Measurements from ENCODE around the gene DNAH8.

Gene DNAH8

GRCh38 chr6:39056681-39057080 lies 341.6 kb downstream of the DNAH8 start:
- DNase-seq: no peak

DNA sequence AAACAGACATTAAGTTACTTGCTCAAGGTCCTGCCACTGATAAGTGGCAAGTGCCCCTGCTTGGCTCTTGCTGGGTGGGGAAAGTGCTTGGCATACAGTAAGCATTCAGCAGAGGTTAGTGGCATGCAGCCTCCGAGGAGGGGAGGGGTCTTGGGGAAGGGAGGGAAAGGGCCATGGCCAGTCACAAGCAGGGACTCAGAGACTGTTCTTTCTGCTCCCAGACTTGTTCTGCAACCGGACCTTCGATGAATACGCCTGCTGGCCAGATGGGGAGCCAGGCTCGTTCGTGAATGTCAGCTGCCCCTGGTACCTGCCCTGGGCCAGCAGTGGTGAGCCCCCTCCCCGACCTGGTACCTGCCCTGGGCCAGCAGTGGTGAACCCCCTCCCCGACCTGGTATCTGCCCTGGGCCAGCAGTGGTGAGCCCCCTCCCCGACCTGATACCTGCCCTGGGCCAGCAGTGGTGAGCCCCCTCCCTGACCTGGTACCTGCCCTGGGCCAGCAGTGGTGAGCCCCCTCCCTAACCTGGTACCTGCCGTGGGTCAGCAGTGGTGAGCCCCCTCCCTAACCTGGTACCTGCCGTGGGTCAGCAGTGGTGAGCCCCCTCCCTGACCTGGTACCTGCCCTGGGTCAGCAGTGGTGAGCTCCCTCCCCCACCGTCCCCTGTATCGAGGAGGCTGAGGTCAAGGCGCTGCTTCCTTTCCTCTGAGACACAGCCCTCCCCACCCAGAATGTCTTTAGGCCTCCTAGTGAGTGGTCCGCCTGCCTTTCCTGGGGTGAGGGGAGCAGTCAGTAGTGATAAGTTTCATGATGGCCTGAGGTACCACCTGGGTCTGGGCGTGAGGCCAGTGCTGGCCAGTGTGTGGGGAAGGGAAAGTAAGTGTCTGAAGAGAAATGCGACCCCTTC lies 342.4 kb downstream of the DNAH8 start:
- DNase-seq: no peak

- DNase-seq: no peak
Observed at GRCh38 chr6:39058471-39059147, 343.5 kb downstream of the DNAH8 start.

DNA sequence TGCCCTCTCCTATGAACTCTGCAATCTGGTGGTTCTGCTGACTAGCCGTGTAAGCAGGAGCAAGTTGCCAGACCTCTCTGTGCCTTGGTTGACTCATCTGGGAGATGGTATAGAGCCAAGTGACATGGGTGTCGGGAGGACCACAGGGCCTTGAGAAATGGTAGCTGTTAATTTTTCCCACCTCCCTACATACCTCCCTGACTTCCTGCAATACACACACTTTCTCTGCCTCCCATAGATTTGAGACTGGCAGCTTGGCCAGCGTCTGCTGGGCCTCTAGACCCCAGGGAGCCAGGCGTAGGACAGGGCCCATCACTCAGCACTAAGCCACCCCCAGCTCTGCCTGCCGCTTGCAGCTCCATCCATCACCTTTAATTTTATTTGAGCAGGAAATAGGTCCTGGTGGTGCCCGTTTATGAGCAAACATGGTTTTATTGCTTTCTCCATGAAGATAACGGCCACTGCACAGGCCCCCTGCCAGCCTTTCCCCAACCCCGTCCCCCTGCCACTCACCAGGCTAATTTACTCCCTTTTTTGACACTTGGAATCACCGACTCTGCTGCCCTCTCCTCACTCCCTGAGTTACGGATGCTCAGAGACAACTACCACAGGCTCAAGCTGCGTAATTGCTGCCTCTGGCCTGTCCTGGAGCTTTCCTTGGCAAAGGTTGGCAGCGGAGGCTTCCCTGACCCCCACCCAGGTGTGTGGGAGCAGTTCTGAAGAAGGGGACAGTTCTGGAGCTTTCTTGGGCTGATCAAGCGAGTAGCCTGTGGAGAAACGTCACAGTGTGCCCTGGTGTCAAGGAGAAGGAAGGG lies 344.6 kb downstream of the DNAH8 start:
- DNase-seq: no peak

DNA sequence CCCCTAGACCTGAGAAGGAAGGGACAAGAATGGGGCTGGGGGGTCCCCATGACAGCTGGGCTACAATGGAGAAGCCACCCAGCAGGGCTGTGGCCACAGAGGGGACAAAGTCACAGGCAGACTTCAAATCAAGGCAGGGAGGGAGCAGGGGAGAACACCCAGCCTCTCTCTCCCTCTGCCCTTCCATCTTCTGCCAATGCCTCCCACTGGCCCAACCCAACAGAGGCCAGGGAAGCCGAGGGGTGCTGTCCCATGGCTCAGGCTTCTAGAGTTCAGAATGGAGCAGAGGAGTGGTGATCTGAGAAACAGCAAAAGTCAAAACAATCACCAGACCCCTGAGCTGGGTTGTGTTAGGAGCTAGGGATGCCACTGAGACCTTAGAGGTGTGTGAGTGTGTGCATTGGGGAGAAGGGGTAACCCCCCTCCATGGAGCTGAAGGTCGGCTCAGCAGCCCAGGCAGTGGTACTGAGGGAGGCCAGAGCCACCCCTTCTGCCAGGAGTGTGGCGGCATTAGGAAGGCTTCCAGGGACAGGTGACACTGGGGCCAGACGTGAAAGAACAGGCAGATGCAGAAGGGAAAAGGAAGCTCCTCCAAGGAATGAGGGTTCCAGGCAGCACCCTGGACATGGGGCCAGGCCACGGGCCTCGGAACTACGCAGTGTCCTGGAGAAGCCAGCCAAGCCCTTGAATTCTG lies 345.5 kb downstream of the DNAH8 start:
- DNase-seq: no peak

DNA sequence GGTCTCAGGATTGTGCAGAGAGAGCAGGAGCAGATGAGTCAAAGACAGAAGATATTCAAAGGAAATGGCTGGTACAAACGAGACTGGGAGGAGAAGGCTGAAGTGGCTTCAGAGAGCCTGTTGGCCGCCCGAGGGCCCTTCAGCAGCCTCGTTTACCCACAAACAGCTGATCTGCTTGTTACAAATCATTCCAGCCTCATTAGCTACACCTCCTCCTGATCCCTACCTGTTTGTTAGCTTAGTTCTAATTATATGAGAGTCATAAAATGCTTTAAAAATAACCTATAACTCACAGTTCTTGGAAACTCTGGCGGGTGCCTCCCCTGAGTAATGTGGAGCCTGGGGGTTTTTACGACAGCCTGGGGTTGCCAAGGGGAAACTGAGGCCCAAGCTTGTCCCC lies 346.1 kb downstream of the DNAH8 start:
- DNase-seq: no peak

DNA sequence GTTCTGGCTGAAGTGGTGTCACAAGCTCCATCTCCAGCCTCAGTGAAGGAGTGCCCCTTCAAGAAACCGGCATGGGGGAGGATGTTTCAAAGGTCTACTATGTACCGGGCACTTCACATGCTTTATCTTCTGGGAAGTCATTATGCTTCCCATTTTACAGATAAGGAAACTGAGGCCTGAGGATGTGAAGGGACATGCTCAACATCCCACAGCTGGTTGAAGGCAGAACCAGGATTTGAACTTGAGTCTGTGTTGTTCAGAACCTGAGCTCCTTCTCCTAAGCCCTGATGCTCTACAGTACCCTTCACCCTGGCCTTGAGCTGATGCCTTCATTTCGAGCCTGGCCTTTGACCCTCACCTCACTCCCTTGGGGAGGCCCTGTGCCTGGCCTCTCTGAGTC lies 346.5 kb downstream of the DNAH8 start:
- DNase-seq: no peak

- DNase-seq: no peak
Observed at GRCh38 chr6:39062014-39062740, 347.1 kb downstream of the DNAH8 start.

- no peak for DNase-seq
Observed at GRCh38 chr6:39063526-39063925, 348.4 kb downstream of the DNAH8 start.

DNA sequence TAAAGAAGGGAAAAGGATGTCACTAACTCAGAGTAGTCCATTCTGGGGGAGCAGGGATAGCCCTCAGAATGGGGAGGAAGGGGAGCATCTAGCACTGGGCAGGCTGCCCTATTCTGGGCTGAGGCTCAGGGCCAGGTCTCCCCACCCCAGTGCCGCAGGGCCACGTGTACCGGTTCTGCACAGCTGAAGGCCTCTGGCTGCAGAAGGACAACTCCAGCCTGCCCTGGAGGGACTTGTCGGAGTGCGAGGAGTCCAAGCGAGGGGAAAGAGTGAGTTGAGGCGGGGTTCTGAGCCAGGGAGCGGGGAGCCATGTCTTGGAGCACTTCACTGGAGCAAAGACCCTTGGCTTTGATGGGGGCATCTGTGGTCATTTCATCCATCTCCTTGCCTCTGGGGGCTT lies 350.4 kb downstream of the DNAH8 start:
- DNase-seq: no peak

GRCh38 chr6:39068391-39068790 lies 353.3 kb downstream of the DNAH8 start:
- DNase-seq: no peak

GRCh38 chr6:39072830-39073229 lies 357.7 kb downstream of the DNAH8 start:
- no peak for DNase-seq

DNA sequence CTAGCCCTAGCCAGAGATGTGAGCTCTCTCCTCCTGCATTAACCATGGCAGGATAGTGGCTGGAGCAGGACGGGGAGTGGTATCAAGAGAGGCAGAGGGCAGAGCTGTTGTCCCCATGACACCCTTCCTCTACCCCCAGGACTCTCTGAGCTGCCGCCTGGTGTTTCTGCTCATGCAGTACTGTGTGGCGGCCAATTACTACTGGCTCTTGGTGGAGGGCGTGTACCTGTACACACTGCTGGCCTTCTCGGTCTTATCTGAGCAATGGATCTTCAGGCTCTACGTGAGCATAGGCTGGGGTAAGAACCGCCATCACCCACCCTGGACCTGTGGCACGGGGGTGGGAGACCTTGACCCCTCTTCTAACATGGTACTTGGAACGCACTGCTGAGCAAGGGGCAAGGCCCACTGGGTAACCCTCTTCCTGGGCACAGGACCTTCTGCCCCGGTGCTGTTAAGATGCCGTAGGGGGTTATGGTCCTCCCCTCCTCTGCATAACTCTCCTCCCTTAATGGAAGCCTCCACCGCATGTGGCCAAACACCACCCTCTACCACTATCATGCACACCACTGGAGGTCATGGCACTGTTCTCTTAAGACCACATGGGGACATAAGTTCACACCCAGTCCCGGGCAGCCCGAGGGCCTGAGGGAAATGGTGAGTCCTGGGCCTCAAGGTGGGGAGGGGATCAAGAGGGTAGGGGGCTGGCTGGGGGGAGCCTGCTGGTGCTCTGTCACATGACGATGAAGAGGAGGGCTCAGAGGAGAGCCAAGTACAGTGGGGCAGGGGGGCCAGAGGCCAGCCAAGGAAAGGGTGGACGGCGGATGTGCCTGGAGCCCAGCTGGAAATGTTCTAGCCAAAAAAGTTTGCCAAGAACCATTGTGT lies 358.6 kb downstream of the DNAH8 start:
- DNase-seq: no peak

GRCh38 chr6:39074486-39074885 lies 359.4 kb downstream of the DNAH8 start:
- DNase-seq: no peak

DNA sequence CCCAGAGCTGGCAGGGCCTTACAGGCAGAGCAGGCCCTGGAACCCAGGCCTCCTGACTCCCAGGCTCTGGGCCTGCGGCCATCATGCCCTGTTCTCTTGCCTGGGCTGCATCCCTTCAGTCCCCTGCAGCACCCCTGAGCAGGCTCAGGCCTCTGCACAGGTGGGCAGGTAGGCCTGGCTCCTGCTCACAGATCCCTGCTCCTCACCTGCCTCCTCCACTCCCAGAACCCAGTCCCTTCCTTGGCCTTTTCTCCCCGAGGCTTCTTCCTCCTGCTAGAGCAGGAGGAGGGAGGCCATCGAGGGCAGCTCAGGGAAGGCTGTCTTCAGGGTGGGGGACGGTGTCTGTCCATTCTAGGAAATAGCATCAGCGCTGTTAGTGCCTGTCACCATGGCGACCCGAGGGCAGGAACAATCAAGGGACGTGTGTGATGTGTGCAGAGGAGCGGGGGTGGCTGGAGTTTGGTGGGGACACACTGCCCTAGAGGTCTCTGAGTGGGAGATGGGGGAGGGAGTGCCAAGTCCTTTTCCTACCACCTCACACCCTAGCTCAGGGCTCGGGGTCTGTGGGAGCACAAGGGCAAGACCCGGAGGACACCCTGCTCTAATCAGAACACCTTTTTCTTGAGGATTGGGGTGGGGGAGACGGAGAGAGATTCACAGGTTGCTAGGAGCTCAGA lies 360.0 kb downstream of the DNAH8 start:
- no peak for DNase-seq

GRCh38 chr6:39075807-39076622 lies 360.9 kb downstream of the DNAH8 start:
- DNase-seq: no peak

DNA sequence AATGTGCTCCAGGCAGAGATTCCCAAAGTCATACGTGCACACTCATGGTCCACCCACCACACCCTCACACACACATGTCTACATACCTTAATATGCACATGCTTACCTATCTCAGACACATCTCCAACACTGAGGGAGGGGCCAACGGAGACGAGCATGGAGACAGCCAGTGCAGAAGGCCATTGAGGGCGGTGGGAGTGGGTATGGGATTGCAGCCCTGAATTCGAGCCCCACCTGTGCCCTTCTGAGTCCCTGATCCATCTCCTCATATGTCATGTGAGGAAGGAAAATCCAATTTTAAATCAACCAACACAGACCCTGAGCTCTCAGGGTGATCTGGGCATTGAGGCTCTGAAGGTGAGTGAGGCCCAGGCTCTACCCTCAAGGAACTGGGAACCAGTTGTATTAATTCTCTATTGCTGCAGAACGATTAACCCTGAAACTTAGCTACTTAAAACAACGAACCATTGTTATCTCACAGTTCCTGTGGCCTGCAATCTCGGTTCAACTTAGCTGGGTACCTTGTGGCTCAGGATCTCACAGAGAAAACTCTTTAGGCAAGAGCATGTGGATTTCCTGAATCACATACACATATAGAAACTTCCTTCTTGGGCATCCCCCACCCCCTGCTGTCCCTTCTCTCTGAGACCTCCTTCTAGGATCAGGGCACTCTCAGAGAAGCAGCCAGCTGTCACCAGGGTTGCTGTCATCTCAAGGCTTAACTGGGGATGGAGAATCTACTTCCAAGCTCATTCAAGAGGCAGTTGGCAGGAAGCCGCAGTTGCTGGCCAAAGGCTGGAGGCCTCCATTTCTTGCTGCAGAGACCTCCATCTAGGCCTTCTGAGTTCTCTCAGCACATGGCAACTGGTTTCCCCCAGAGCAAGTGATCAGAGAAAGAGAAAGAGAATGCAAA lies 361.8 kb downstream of the DNAH8 start:
- DNase-seq: peak in 1 of 2 donors; percentile 14

- no peak for DNase-seq
Observed at GRCh38 chr6:39077882-39078594, 362.9 kb downstream of the DNAH8 start.

Measured in inflammatory macrophage treated with lipopolysaccharide for 1 hour (primary cell).